SK-N-SH treated with all-trans-retinoic acid at 6 μM for 48 hours (cell line): ENCODE measurements around the gene NUS1.

Experiments used
- ARNTL ChIP-seq: fragments of 450-650 bp; formaldehyde crosslinking; IDR thresholded peaks from 2 replicates; pipeline ENCODE4 v1.5.0; 2020; ENCODE audit warnings: low read depth, mild to moderate bottlenecking, moderate library complexity, borderline replicate concordance
- CREB5 ChIP-seq: fragments of 250-450 bp; sonication (Bioruptor Pico); IDR thresholded peaks from 2 replicates; pipeline ENCODE4 v1.5.1; 2020; ENCODE audit warnings: low read depth, mild to moderate bottlenecking, moderate library complexity
- CSDC2 ChIP-seq: fragments of 250-450 bp; sonication (Bioruptor Pico); IDR thresholded peaks from 2 replicates; pipeline ENCODE4 v1.5.0; 2020; ENCODE audit warnings: mild to moderate bottlenecking, moderate library complexity
- ESRRG ChIP-seq: fragments of 250-450 bp; sonication (Bioruptor Pico); IDR thresholded peaks from 2 replicates; pipeline ENCODE4 v1.6.1; 2021; ENCODE audit warnings: mild to moderate bottlenecking
- RARB ChIP-seq: fragments of 250-450 bp; sonication (Bioruptor Pico); IDR thresholded peaks from 2 replicates; pipeline ENCODE4 v1.8.0; 2021; ENCODE audit warnings: mild to moderate bottlenecking, moderate library complexity
- SNAI2 ChIP-seq: fragments of 250-450 bp; sonication (Bioruptor Pico); IDR thresholded peaks from 2 replicates; pipeline ENCODE4 v1.5.0; 2020; ENCODE audit warnings: mild to moderate bottlenecking, moderate library complexity
- TCF4 ChIP-seq: fragments of 250-450 bp; sonication (Bioruptor Pico); IDR thresholded peaks from 2 replicates; pipeline ENCODE4 v1.8.0; 2021; ENCODE audit warnings: mild to moderate bottlenecking, moderate library complexity, borderline replicate concordance
- TOX ChIP-seq: fragments of 250-450 bp; sonication (Bioruptor Pico); IDR thresholded peaks from 2 replicates; pipeline ENCODE4 v1.8.0; 2021; ENCODE audit warnings: mild to moderate bottlenecking, moderate library complexity, borderline replicate concordance
- ZFP3 ChIP-seq: fragments of 250-450 bp; sonication (Bioruptor Pico); IDR thresholded peaks from 2 replicates; pipeline ENCODE4 v1.5.0; 2020; ENCODE audit warnings: mild to moderate bottlenecking, moderate library complexity
- ZFP30 ChIP-seq: fragments of 450-650 bp; formaldehyde crosslinking; IDR thresholded peaks from 2 replicates; pipeline ENCODE4 v1.5.0; 2022; ENCODE audit warnings: mild to moderate bottlenecking, moderate library complexity
- ZNF70 ChIP-seq: fragments of 450-650 bp; formaldehyde crosslinking; IDR thresholded peaks from 2 replicates; pipeline ENCODE4 v1.5.0; 2020; ENCODE audit warnings: mild to moderate bottlenecking, moderate library complexity
- ZNF8 ChIP-seq: fragments of 450-650 bp; formaldehyde crosslinking; IDR thresholded peaks from 2 replicates; pipeline ENCODE4 v1.5.0; 2020; ENCODE audit warnings: mild to moderate bottlenecking, moderate library complexity

GRCh38 chr6:117685359-117685758 lies 10.1 kb downstream of the NUS1 start:
- TF ChIP-seq ARNTL (CRISPR knock-in tag) (no peak), ZFP3 (CRISPR knock-in tag) (no peak), TCF4 (CRISPR knock-in tag) (no peak), ZFP30 (CRISPR knock-in tag) (no peak), TOX (CRISPR knock-in tag) (no peak), ZNF70 (CRISPR knock-in tag) (no peak), CSDC2 (CRISPR knock-in tag) (no peak), CREB5 (CRISPR knock-in tag) (no peak), ZNF8 (no peak), ESRRG (CRISPR knock-in tag) (no peak), RARB (no peak), SNAI2 (no peak)
